ENCODE measurements around the gene THAP8.
"Not testable (repeated sequence)": the region's sequence is repeated elsewhere in the genome, so short reads cannot be mapped to it uniquely, and the experiment has no call there.

Gene THAP8

DNA sequence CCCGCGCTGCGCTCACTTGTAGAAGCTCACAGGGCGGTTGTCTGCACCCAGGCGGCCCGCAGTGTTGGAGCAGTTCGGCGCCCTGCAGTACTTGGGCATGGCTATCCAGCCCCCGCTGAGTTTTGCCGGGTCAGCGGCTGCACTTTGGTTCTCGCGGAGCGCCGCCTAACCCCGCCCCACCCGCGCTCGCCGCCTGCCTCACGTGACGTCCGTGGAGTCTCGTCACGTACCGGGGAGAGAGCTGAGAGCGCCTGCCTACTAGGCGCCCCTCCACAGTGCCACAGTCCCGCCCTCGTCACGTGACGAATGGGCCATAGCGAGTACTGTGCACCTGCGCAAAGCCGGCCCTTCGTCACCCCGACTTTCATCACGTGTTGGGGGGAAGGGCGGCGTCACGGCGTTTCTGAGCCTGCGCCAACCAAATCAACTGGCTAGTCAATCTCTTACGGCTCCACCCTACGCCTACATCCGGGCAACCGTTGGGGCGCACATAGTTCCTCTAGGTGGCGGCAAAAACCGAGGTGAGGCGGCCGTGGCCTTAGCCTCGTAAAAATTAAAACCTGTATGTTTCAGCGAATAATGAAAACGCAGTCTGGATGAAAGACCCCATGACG, at the start of gene THAP8:
TSS of gene THAP8 (minus strand) at position 167 of the 614 bp plus-strand sequence. CDS start at position 99, 68 bp downstream.
- DNase-seq: peak; percentile 100

DNA sequence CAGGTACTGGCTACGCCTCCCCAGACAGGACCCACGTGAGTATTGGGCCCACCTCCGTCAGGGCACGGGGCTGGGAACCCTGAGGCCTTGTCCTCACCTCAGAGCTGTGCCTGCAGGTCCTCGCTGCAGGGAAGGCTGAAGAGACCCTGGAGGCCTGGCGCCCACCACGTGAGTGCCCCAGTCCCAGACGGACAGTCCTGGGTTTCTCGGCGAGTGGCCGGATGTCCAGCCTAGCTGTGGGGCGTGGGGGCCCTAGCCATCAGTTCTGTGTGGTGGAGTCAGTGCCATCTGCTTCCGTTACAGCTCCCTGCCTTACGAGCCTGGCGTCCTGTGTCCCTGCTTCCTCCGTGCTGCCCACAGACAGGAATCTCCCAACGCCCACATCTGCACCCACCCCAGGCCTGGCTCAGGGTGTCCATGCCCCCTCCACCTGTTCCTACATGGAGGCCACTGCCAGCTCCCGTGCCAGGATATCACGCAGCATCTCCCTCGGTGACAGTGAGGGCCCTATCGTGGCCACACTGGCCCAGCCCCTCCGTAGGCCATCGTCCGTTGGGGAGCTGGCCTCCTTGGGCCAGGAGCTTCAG, 49.0 kb upstream of the THAP8 start:
- no peak for DNase-seq

DNA sequence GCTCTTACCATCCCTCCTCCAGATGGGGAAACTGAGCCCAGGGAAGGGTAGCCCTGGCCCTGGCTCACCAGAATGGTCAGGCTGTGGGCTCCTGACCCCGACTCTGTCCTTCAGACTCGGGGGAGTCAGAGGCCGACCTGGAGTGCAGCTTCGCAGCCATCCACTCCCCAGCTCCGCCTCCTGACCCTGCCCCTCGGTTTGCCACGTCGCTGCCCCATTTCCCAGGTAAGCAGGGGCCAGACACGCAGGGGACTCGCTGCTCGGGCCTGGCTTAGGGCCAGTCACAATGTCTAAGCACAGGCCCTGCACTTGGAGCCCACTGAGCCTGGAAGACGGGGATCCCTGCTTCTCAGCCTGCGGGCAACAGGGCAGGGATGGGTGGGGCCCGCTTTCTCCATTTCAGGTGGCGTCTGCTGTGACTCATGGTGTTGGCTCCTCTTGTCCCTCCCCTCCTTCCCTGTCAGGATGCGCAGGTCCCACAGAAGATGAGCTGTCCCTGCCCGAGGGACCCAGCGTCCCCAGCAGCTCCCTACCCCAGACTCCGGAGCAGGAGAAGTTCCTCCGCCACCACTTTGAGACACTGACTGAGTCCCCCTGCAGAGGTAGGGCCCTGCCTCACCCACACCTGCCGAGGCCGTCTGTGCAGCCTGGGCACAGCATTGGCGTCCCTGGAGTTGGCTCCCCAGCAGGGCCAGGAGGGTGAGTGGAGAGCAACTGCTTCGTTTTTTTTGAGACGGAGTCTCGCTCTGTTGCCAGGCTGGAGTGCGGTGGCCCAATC, 47.7 kb upstream of the THAP8 start:
- DNase-seq: no peak

DNA sequence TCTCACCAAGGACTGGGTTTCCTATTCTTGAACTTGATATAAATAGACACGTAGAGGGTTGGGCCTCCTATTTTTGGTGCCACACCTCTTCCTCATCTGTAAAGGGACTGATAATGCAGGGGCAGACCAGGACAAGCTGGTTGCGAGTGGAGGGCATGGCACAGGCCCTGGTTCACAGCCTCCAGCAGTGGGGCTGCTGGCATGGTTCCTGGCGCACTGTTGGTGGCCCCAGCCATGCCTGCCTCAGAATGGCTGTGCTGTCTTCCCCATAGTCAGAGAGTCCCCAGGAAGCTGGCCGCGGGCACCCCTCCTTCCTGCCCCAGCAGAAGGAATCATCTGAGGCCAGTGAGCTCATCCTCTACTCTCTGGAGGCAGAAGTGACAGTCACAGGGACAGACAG, 46.4 kb upstream of the THAP8 start:
- DNase-seq: no peak

GRCh38 chr19:36099166-36099785, 45.2 kb upstream of the THAP8 start:
- DNase-seq: no peak

DNA sequence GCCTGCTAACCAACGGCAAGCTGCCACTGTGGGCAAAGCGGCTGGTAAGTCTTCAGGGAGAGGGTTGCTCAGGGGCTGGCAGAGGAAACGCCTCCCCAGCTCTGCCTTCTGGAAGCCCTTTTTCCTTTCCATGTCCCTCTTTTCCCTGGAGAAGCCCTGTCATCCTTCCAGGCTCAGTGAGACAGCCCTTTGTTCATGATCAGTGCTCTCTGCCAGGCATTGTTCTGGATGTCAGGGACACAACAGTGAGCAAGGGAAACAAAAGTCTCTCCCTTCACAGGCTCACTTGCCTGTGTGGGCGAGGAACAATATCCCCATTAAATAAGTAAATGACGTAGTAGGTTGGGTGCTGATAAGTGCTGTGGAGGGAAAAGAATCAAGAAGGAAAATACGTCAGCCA, 43.0 kb upstream of the THAP8 start:
- no peak for DNase-seq

GRCh38 chr19:36093687-36094086, 39.6 kb upstream of the THAP8 start:
- no peak for DNase-seq

- DNase-seq: no peak
Observed at GRCh38 chr19:36093146-36093662, 39.1 kb upstream of the THAP8 start.

- DNase-seq: no peak
Observed at GRCh38 chr19:36092566-36092965, 38.5 kb upstream of the THAP8 start.

- DNase-seq: no peak
Observed at GRCh38 chr19:36090910-36091695, 37.0 kb upstream of the THAP8 start.

DNA sequence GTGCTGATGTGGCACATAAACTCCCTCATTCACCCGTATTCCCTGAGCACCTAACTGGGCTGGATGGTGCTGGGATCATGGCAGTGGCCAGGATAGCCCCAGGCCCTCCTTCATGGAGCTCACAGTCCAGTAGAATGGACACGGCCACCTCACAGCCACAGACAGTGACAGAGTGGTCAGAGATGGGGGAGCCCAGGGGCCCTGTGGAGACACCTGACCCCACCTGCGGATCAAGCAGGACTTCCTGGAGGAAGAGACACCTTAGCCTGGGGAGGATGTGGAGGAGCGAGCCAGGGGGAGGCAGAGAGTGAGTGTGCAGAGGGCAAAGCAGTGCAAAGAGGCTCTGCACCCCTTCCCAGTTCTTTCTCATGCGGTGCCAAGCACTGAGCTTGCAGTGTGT, 35.8 kb upstream of the THAP8 start:
- no peak for DNase-seq

DNA sequence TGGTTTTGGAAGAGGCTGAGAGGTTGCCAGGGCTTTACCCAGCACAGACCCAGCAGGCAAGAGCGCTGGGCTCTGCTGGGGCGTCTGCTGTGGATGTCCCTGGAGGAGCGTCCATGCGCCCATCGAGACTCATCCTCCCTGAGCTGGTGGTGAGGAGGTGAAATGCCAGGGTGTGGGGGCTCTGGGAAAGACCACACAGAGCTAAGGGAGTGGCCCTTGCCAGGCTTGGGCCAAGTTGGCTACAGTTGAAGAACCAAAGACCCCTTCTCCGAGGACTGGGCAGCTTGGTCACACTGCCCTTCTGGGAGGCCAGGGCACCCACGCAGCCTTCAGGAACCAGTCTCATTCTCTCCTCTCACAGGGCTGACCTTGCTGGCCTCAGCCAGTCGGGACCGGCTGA, 32.2 kb upstream of the THAP8 start:
- no peak for DNase-seq

GRCh38 chr19:36084231-36085009, 30.3 kb upstream of the THAP8 start:
- no peak for DNase-seq

DNA sequence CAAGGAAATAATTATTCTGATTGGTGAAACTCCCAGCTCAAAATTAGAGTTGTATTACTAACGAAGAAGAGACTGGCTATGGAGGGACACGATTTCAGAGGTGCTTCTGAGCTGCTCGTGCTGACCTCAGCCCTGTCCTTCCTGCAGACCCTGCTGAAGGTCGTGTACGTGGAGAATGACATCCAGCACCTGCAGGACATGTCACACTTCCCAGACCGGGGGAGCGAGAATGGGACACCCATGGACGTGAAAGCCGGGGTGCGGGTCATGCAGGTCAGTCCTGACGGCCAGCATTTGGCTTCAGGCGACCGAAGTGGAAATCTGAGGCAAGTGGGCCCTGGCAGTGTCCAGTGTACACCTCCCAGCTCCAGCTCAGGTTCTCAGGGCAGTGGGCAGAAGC, 28.8 kb upstream of the THAP8 start:
- no peak for DNase-seq

DNA sequence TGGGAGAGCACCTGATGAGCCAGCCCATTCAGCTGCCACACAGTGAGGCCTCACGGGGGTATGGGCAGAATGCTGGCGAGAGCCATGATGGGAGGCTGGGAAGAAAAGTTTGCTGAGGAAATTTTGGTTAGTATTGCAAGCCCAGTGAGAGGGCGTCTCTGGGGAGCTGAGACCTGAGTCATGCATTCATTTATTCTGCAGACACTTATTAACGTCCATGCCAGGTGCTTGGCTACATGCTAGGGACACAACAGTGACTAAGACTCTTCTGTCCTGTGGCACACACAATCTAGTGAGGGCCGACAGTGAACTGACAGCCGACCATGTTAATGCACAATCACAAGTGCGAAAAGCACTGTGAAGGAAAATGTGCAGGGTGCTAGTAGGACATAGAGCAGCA, 27.8 kb upstream of the THAP8 start:
- no peak for DNase-seq

- DNase-seq: no peak
Observed at GRCh38 chr19:36081385-36081784, 27.3 kb upstream of the THAP8 start.

DNA sequence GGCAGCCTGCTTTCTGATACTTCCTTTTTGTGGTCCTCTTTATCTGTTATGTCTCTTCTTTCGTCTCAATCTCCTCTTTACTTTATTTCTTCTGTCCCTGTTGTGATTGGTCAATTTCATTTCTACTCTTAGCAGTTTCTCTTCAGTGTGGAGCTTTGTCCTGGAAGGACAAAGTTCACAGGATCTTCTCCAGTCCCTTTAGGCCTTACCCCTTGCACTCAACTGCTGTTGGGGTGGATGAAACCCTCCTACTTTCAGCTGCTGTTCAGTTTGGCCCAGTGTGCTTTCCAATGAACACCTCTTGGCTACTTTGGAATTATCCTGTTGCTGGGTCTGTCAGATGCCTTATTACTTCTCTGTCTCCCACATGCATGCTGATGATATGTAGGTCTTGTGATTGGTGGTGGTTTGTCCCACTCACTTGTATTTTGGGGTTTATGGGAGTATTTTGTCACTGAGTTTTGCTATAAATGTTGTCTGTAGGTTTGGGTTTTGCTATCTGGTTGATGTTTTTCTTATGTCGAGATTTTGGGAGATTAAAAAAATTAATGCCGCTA, 25.4 kb upstream of the THAP8 start:
- peak; percentile 30 for DNase-seq

GRCh38 chr19:36073121-36073876, 19.2 kb upstream of the THAP8 start:
- no peak for DNase-seq

GRCh38 chr19:36072081-36072480, 18.0 kb upstream of the THAP8 start:
- DNase-seq: no peak

DNA sequence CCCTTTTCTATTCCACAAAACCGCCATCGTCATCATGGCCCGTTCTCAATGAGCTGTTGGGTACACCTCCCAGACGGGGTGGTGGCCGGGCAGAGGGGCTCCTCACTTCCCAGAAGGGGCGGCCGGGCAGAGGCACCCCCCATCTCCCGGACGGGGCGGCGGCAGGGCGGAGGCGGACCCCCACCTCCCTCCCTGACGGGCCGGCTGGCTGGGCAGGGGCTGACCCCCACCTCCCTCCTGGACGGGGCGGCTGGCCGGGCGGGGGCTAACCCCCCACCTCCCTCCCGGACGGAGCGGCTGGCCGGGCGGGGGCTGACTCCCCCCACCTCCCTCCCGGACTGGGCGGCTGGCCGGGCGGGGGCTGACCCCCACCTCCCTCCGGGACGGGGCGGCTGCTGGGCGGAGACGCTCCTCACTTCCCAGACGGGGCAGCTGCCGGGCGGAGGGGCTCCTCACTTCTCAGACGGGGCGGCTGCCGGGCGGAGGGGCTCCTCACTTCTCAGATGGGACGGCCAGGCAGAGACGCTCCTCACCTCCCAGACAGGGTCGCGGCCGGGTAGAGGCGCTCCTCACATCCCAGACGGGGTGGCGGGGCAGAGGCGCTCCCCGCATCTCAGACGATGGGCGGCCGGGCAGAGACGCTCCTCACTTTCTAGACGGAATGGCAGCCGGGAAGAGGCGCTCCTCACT, 14.9 kb upstream of the THAP8 start:
- DNase-seq: not testable (repeated sequence)
